Activated naive CD4-positive, alpha-beta T cell (primary cell): ENCODE results near the gene OSCP1.

ENCODE experiments used
- DNase-seq, 4 experiments: peaks; one replicate each; lab custom pipeline; 2025; lab: John Stamatoyannopoulos, UW

OSCP1 gene

GRCh38 chr1:36401602-36402503 is 48.4 kb downstream of the OSCP1 start:
- no peak for DNase-seq

- peak in 2 of 4 experiments; percentile 10 to 21 for DNase-seq
These were observed 49.2 kb downstream of the OSCP1 start for GRCh38 chr1:36400825-36401601.

- no peak for DNase-seq
These were observed 49.8 kb downstream of the OSCP1 start for GRCh38 chr1:36400514-36400824.

- no peak for DNase-seq
These were observed 51.8 kb downstream of the OSCP1 start for GRCh38 chr1:36398370-36398977.

- DNase-seq, result peak; percentile 49 to 78 (median 70)
These were observed 52.6 kb downstream of the OSCP1 start, which contains the start of gene LSM10 for GRCh38 chr1:36397378-36398230. LSM10 (minus strand) TSS chr1:36397908; CDS start chr1:36394129, 3,779 bp downstream.

GRCh38 chr1:36397083-36397377 is 53.2 kb downstream of the OSCP1 start:
- DNase-seq, result peak in 1 of 4 experiments; percentile 8

- no peak for DNase-seq
These were observed 53.9 kb downstream of the OSCP1 start for GRCh38 chr1:36396359-36396758.

- no peak for DNase-seq
These were observed 56.6 kb downstream of the OSCP1 start for GRCh38 chr1:36393686-36394085.

GRCh38 chr1:36392836-36393235 is 57.4 kb downstream of the OSCP1 start:
- no peak for DNase-seq

GRCh38 chr1:36391271-36391670 is 59.0 kb downstream of the OSCP1 start:
- no peak for DNase-seq

- DNase-seq, result no peak
These were observed 59.8 kb downstream of the OSCP1 start for GRCh38 chr1:36390411-36390810.

GRCh38 chr1:36389999-36390398 is 60.3 kb downstream of the OSCP1 start:
- no peak for DNase-seq

GRCh38 chr1:36389261-36389660 is 61.0 kb downstream of the OSCP1 start:
- DNase-seq, result no peak

GRCh38 chr1:36387141-36387949 is 62.9 kb downstream of the OSCP1 start:
- DNase-seq, result no peak

GRCh38 chr1:36386265-36387140 is 63.7 kb downstream of the OSCP1 start:
- DNase-seq, result peak; percentile 56 to 66 (median 62)

GRCh38 chr1:36385410-36386264 is 64.6 kb downstream of the OSCP1 start, which contains the start of gene STK40:
STK40 (minus strand) TSS chr1:36385924; CDS start chr1:36361332, 24,592 bp downstream.
- peak; percentile 91 to 98 (median 95) for DNase-seq

- DNase-seq, result no peak
These were observed 65.5 kb downstream of the OSCP1 start for GRCh38 chr1:36384542-36385409.

GRCh38 chr1:36383240-36383639 is 67.0 kb downstream of the OSCP1 start:
- DNase-seq, result no peak
